ENCODE results near the gene TRMT2A.

DNA sequence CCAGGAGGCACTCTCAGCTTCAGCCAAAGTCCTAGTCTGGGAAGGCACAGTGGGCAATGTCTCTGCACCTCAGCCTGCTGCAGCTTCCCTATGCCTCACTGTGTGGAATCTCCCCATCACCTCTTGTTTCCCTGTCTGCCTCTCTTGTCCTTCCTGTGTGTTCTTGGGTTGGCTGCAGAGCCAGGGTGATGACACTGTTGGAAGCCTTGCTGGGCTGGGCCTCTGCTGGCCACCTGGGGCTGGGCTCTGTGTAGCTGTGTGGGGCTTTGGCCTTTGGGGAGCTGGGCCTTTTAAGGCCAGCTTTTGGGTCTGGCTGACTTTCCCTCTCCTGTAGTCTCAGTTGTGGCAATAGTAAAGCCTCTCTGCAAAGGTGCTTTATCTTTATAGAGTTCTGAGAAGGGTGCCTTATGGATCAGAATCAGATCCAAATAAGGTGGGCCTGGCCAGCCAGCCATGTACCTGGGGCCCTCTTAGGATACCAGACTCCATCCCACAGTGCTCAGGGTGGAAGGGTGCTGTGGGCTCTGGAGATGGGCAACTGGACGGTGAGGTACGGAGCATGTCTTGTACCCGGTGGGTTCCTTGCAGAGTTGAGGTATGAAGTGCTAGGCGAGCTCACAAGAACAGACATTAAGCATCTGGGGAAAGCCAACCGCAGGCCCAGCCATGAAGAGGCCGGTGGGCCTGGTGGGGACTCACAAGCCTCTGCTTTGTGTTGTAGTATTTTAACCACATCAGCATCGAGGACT, 11.4 kb downstream of the TRMT2A start:
- TF ChIP-seq POLR2A (IDR thresholded peaks at IDR 0.05; ENCODE audit: low read depth, low read length) (no peak), POLR2AphosphoS5 (IDR thresholded peaks at IDR 0.05; ENCODE audit: low read depth, low read length) (no peak), TAF1 (IDR thresholded peaks at IDR 0.05; ENCODE audit: low read depth, low read length) (no peak), PAX5 (IDR thresholded peaks at IDR 0.05; ENCODE audit: insufficient read depth, low read length, severe bottlenecking) (no peak), POU2F2 (IDR thresholded peaks at IDR 0.05; ENCODE audit: low read depth, low read length) (no peak), SPI1 (IDR thresholded peaks at IDR 0.05; ENCODE audit: low read depth, low read length) (no peak)

Measured in GM12891 (cell line).